SK-N-MC (cell line): ENCODE data around the gene SCYL1.

Source experiments
- EZH2 ChIP-seq: fragments of 200-600 bp; sonication (generic); IDR thresholded peaks from one replicate; pipeline ENCODE4 v1.6.1; 2017; ENCODE audit warnings: antibody characterized with exemption
- POLR2AphosphoS5 ChIP-seq: IDR thresholded peaks from 2 replicates; pipeline ENCODE4 v1.6.1; 2012; ENCODE audit warnings: mild to moderate bottlenecking, low read depth, low read length, borderline replicate concordance

DNA sequence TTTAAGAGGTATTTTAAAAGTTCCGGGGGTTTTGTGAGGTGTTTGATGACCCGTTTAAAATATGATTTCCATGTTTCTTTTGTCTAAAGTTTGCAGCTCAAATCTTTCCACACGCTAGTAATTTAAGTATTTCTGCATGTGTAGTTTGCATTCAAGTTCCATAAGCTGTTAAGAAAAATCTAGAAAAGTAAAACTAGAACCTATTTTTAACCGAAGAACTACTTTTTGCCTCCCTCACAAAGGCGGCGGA lies 26.2 kb upstream of the SCYL1 start:
- TF ChIP-seq EZH2 (no peak), POLR2AphosphoS5 (no peak)
